CD4-positive, alpha-beta T cell (primary cell): Measurements from ENCODE around the gene FBXL17. TPM values are rescaled to one million over a fixed set of nuclear protein-coding genes. Genes with fewer than 3 reads are reported as not detected.

Experiments
- ATAC-seq: fragments of 200-7000 bp; cut with Tn5 transposase; one replicate; pipeline ENCODE4 v1.10.0; 2022; ENCODE audit warnings: mild to moderate bottlenecking; ENCODE audit not compliant: poor library complexity
- CTCF ChIA-PET: fragments of 350-600 bp; sonication (Branson Sonifier 250); formaldehyde crosslinking; loops from one replicate; lab custom pipeline; 2021; ENCODE audit warnings: antibody characterized with exemption, inconsistent platforms; lab: Charles Lee
- POLR2A ChIA-PET: fragments of 350-600 bp; sonication (Branson Sonifier 250); formaldehyde crosslinking; loops from one replicate; lab custom pipeline; 2021; ENCODE audit warnings: antibody characterized with exemption, inconsistent platforms; lab: Charles Lee
- DNase-seq, 14 experiments: peaks; one replicate each; pipeline ENCODE4 v3.0.0-alpha.2; 2013 to 2020; ENCODE audit warnings: mixed read lengths in 2 of 14
- H3K27ac ChIP-seq, 2 donors: one replicate each; pipeline versions ENCODE4 v1.5.1 to v1.7.0; 2013; ENCODE audit warnings: low read length in 2 of 2, low read depth in 1 of 2, mild to moderate bottlenecking in 1 of 2
- H3K27me3 ChIP-seq, 2 experiments: 1 replicate in 1 of 2; 2 replicates in 1 of 2; pipeline versions ENCODE4 v1.6.1 to v1.7.0; 2013; ENCODE audit warnings: low read length in 2 of 2, control low read depth in 1 of 2, mild to moderate bottlenecking in 1 of 2, moderate library complexity in 1 of 2; ENCODE audit not compliant: insufficient read depth in 2 of 2, control insufficient read depth in 1 of 2
- H3K36me3 ChIP-seq: one replicate; pipeline ENCODE4 v1.6.1; 2013; ENCODE audit warnings: low read length, control low read depth; ENCODE audit not compliant: insufficient read depth
- H3K4me1 ChIP-seq: one replicate; pipeline ENCODE4 v1.6.1; 2013; ENCODE audit warnings: low read length, control low read depth; ENCODE audit not compliant: insufficient read depth
- H3K4me3 ChIP-seq: one replicate; pipeline ENCODE4 v1.5.1; 2013; ENCODE audit warnings: mild to moderate bottlenecking, low read length, moderate library complexity
- H3K9me3 ChIP-seq, 2 experiments: 1 replicate in 1 of 2; 2 replicates in 1 of 2; pipeline versions ENCODE4 v1.6.1 to v1.7.0; 2013; ENCODE audit warnings: low read length in 2 of 2, mild to moderate bottlenecking in 2 of 2, control low read depth in 1 of 2, moderate library complexity in 1 of 2; ENCODE audit not compliant: control insufficient read depth in 1 of 2, insufficient read depth in 1 of 2
- H3K27ac Mint-ChIP-seq: one replicate; pipeline ENCODE4 v1.8.0; 2020; ENCODE audit warnings: mixed read lengths
- H3K27me3 Mint-ChIP-seq: one replicate; pipeline ENCODE4 v1.8.0; 2021; ENCODE audit warnings: mixed read lengths
- H3K36me3 Mint-ChIP-seq: one replicate; pipeline ENCODE4 v1.8.0; 2021; ENCODE audit warnings: low read depth, mixed read lengths
- H3K4me1 Mint-ChIP-seq: one replicate; pipeline ENCODE4 v1.8.0; 2021; ENCODE audit warnings: low read depth, mixed read lengths
- H3K4me3 Mint-ChIP-seq: one replicate; pipeline ENCODE4 v1.8.0; 2020; ENCODE audit warnings: mild to moderate bottlenecking, mixed read lengths
- H3K9me3 Mint-ChIP-seq: one replicate; pipeline ENCODE4 v1.8.0; 2020; ENCODE audit warnings: mixed read lengths
- CTCF ChIP-seq: fragments of 200-600 bp; IDR thresholded peaks from one replicate; pipeline ENCODE4 v1.8.0; 2022; ENCODE audit warnings: antibody characterized with exemption, mild to moderate bottlenecking
- intact Hi-C, 2 experiments: fragments of 100-400 bp; cut with DNase I in 1 of 2; cut with micrococcal nuclease in 1 of 2; formaldehyde crosslinking; loops; one replicate each; pipeline versions ENCODE4 v1.15.1 to v1.9.0; 2023 to 2025; cut with DNase I, micrococcal nuclease
- total RNA-seq, 174 experiments: library from RNA in 2 of 174; stranded (reverse) in 2 of 174; gene quantifications; one replicate each; pipeline ENCODE4 v1.2.3 and lab custom pipeline; 2021 to 2026

Gene FBXL17
- total RNA-seq, 2 experiments from 2014 or later: 17.9 to 21.1 TPM

DNA sequence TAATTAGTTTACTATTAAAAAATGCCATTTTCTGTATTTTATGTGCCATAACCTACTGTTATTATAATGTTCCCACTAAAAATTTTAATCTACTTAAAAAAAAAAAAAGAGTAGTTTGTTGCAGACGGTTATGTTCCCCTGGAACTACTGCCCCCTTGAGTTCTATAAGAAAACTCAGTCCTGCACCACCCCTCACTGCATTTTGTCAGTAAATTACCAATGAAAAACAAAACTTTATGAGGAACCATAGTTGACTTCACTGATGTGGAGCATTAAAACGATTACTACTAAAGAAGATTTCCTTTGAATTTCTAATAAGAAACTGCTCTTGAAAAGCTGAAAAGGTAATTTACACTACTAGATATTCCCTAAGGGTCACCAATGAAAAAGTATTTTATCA, 288.7 kb downstream of the FBXL17 start:
- Mint-ChIP-seq H3K27me3 (no peaks in the 10 kb centered on the region), H3K27ac (no peak overlapping the region), H3K4me1 (no peaks in the 10 kb centered on the region), H3K4me3 (no peak overlapping the region), H3K36me3 (peaks cover 14% of the 10 kb centered on the region), H3K9me3 (no peaks in the 10 kb centered on the region)
- CTCF ChIA-PET: no interaction called here
- POLR2A ChIA-PET: no interaction called here
- DNase-seq (no peak), ATAC-seq (no peak)
- intact Hi-C loops: no loop called here
- H3K9me3 ChIP-seq: no peaks in the 10 kb centered on the region
- no peak overlapping the region for H3K27ac ChIP-seq
- H3K4me1 ChIP-seq: no peaks in the 10 kb centered on the region
- no peaks in the 10 kb centered on the region for H3K36me3 ChIP-seq
- no peak overlapping the region for H3K4me3 ChIP-seq
- no peaks in the 10 kb centered on the region for H3K27me3 ChIP-seq
- no peak for TF ChIP-seq CTCF

DNA sequence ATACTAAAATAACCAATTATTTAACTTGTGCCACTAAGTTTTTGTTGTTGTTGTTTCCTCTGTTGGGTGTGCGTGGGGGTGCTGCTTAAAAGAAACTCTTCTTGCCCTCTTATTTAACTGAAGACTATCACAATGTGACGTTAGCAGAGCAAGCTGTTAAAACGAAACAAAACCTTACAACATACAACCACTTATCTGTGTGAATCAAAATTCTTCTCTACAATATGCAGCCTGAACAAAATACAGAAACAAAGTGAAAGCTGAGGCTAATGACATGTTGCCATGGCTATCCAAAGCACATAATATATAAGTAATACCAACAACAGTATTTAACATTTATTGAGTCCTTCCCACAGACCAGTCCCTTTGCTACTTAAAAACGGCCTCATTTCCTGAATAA, 291.0 kb downstream of the FBXL17 start:
- ChIA-PET CTCF (no interaction called here), POLR2A (no interaction called here)
- H3K4me3 Mint-ChIP-seq: no peak overlapping the region
- Histone ChIP-seq H3K9me3 (no peaks in the 10 kb centered on the region), H3K4me1 (no peaks in the 10 kb centered on the region), H3K4me3 (no peak overlapping the region), H3K36me3 (no peaks in the 10 kb centered on the region), H3K27ac (no peak overlapping the region), H3K27me3 (no peaks in the 10 kb centered on the region)
- intact Hi-C loops: no loop called here
- DNase-seq (no peak), ATAC-seq (no peak)
- no peaks in the 10 kb centered on the region for H3K27me3 Mint-ChIP-seq
- TF ChIP-seq CTCF: no peak
- no peak overlapping the region for H3K27ac Mint-ChIP-seq
- peaks cover 20% of the 10 kb centered on the region for H3K36me3 Mint-ChIP-seq
- H3K9me3 Mint-ChIP-seq: no peaks in the 10 kb centered on the region
- no peaks in the 10 kb centered on the region for H3K4me1 Mint-ChIP-seq

DNA sequence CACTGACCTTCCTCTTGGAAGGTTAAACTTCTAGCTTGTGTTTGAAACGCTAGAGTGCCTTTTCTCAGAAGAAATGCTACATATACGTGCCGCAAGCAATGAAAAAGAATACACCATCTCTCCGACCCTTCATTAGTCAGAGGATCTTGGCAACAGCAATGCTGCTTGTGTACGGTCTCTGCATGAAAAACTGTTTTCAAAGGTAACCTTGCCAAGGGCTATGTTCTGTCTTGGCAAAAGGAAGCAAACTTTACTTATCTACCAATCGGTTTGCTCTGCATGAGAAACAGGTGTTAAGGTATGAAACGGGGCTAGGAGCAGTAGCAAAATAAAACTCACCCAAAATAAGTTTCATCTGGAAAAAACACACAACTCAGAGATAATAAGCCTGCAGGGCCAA, 297.8 kb downstream of the FBXL17 start:
- POLR2A ChIA-PET: no interaction called here
- Mint-ChIP-seq H3K4me1 (no peaks in the 10 kb centered on the region), H3K36me3 (peaks cover 37% of the 10 kb centered on the region), H3K9me3 (no peaks in the 10 kb centered on the region), H3K4me3 (no peak overlapping the region), H3K27me3 (no peaks in the 10 kb centered on the region), H3K27ac (no peak overlapping the region)
- no peak overlapping the region for H3K4me3 ChIP-seq
- no peak for TF ChIP-seq CTCF
- intact Hi-C loops: no loop called here
- CTCF ChIA-PET: no interaction called here
- ATAC-seq (no peak), DNase-seq (no peak)
- no peaks in the 10 kb centered on the region for H3K36me3 ChIP-seq
- H3K27ac ChIP-seq: no peak overlapping the region
- no peaks in the 10 kb centered on the region for H3K4me1 ChIP-seq
- H3K27me3 ChIP-seq: no peaks in the 10 kb centered on the region
- no peaks in the 10 kb centered on the region for H3K9me3 ChIP-seq
